ENCODE data around the gene RHEB. TPM values are rescaled to one million over a fixed set of nuclear protein-coding genes. Genes with fewer than 3 reads are reported as not detected.
A peak's percentile ranks its signal among the peaks of the same experiment; 100 is the strongest.

RHEB gene
- total and polyA plus RNA-seq, 2 donors (not counting 3 experiments of a cell fraction or from before 2014, with no cell fraction given): 59.4 to 108 TPM

GRCh38 chr7:151447901-151448260, 71.8 kb downstream of the RHEB start:
- ChIA-PET CTCF (interaction anchor here (0.7 to 5.3 kb wide), 33 partner anchors 9 to 311 kb away, joined by 3 to 96 read pairs (median 4); partner anchors contain the start of genes NUB1 and RHEB), POLR2A (interaction anchor here (1.4 kb wide), 1 partner anchor 13 kb away, joined by 6 read pairs; no protein-coding TSS in a partner anchor)
- Histone ChIP-seq H3K4me2 (ENCODE audit: insufficient read depth, low read length) (peak overlapping the region; percentile 43), H3K9me3 (replicated peaks; ENCODE audit: control insufficient read depth, insufficient read depth, low read length) (no peaks in the 10 kb centered on the region), H3K27me3 (ENCODE audit: control insufficient read depth in 2 of 2, insufficient read depth in 2 of 2, low read length in 2 of 2) (peaks cover under 1 to 7% of the 10 kb centered on the region in 2 experiments), H4K20me1 (replicated peaks; ENCODE audit: control insufficient read depth, extremely low read depth, insufficient read depth, low read length) (no peaks in the 10 kb centered on the region), H3K4me1 (ENCODE audit: control insufficient read depth, extremely low read depth, insufficient read depth, low read length) (no peaks in the 10 kb centered on the region), H3K79me2 (ENCODE audit: control insufficient read depth, insufficient read depth, low read length) (no peaks in the 10 kb centered on the region), H3K9me1 (replicated peaks; ENCODE audit: control insufficient read depth, extremely low read depth, insufficient read depth, low read length) (no peaks in the 10 kb centered on the region), H3K9ac (replicated peaks; ENCODE audit: extremely low read depth, insufficient read depth, low read length) (no peak overlapping the region), H3K4me3 (replicated peaks in 1 of 3; ENCODE audit: insufficient read depth in 1 of 3, low read depth in 1 of 3, low read length in 3 of 3) (peak overlapping the region in 2 of 3 experiments; percentile 18 to 53), H2AFZ (ENCODE audit: low read depth, low read length) (peak overlapping the region; percentile 57), H3K36me3 (ENCODE audit: control insufficient read depth in 2 of 2, extremely low read depth in 1 of 2, insufficient read depth in 2 of 2, low read length in 2 of 2) (no peaks in the 10 kb centered on the region), H3K27ac (ENCODE audit: insufficient read depth, low read depth, low read length) (no peak overlapping the region)
- TF ChIP-seq JUN (IDR thresholded peaks at IDR 0.05; ENCODE audit: borderline replicate concordance, insufficient read depth, insufficient read length, low read depth): no peak
- intact Hi-C loops (cut with micrococcal nuclease): loop anchor here (1.0 to 2.0 kb wide), 5 partner anchors 11 to 311 kb away; partner anchors contain the start of gene RHEB
- FAIRE-seq (no peak), DNase-seq (ENCODE audit: low read depth, low spot score) (no peak)
- BruUV-seq (replicated peaks): no TSS peak
- dilution Hi-C loops (cut with MboI; ENCODE audit: extremely low pct_ligation_motif_present, low sequenced_read_pairs): no loop called here

- BruUV-seq (replicated peaks): no TSS peak
- Histone ChIP-seq H3K9me3 (replicated peaks; ENCODE audit: control insufficient read depth, insufficient read depth, low read length) (no peaks in the 10 kb centered on the region), H3K4me1 (ENCODE audit: control insufficient read depth, extremely low read depth, insufficient read depth, low read length) (no peaks in the 10 kb centered on the region), H3K4me3 (replicated peaks in 1 of 3; ENCODE audit: insufficient read depth in 1 of 3, low read depth in 1 of 3, low read length in 3 of 3) (no peak overlapping the region), H2AFZ (ENCODE audit: low read depth, low read length) (no peak overlapping the region), H3K36me3 (ENCODE audit: control insufficient read depth in 2 of 2, extremely low read depth in 1 of 2, insufficient read depth in 2 of 2, low read length in 2 of 2) (no peaks in the 10 kb centered on the region), H3K9me1 (replicated peaks; ENCODE audit: control insufficient read depth, extremely low read depth, insufficient read depth, low read length) (no peaks in the 10 kb centered on the region), H4K20me1 (replicated peaks; ENCODE audit: control insufficient read depth, extremely low read depth, insufficient read depth, low read length) (no peaks in the 10 kb centered on the region), H3K9ac (replicated peaks; ENCODE audit: extremely low read depth, insufficient read depth, low read length) (no peak overlapping the region), H3K79me2 (ENCODE audit: control insufficient read depth, insufficient read depth, low read length) (no peaks in the 10 kb centered on the region), H3K4me2 (ENCODE audit: insufficient read depth, low read length) (no peak overlapping the region), H3K27me3 (ENCODE audit: control insufficient read depth in 2 of 2, insufficient read depth in 2 of 2, low read length in 2 of 2) (peaks cover 2 to 7% of the 10 kb centered on the region in 2 experiments), H3K27ac (ENCODE audit: insufficient read depth, low read depth, low read length) (no peak overlapping the region)
- no peak for TF ChIP-seq MAX (IDR thresholded peaks at IDR 0.05; ENCODE audit: insufficient read depth, insufficient read length)
- TF ChIP-seq, protein P1, sequence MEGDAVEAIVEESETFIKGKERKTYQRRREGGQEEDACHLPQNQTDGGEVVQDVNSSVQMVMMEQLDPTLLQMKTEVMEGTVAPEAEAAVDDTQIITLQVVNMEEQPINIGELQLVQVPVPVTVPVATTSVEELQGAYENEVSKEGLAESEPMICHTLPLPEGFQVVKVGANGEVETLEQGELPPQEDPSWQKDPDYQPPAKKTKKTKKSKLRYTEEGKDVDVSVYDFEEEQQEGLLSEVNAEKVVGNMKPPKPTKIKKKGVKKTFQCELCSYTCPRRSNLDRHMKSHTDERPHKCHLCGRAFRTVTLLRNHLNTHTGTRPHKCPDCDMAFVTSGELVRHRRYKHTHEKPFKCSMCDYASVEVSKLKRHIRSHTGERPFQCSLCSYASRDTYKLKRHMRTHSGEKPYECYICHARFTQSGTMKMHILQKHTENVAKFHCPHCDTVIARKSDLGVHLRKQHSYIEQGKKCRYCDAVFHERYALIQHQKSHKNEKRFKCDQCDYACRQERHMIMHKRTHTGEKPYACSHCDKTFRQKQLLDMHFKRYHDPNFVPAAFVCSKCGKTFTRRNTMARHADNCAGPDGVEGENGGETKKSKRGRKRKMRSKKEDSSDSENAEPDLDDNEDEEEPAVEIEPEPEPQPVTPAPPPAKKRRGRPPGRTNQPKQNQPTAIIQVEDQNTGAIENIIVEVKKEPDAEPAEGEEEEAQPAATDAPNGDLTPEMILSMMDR (IDR thresholded peaks at IDR 0.05; ENCODE audit: extremely low read depth in 1 of 2, insufficient read depth in 1 of 2, low read depth in 1 of 2, low read length in 2 of 2): no peak
- DNase-seq (ENCODE audit: low read depth, low spot score) (no peak), FAIRE-seq (no peak)
- ChIA-PET POLR2A (interaction anchor here (1.4 kb wide), 1 partner anchor 13 kb away, joined by 6 read pairs; no protein-coding TSS in a partner anchor), CTCF (interaction anchor here (0.5 to 3.6 kb wide), 11 partner anchors 10 to 312 kb away, joined by 3 to 96 read pairs (median 10); no protein-coding TSS in a partner anchor)
- intact Hi-C loops (cut with micrococcal nuclease): no loop called here
- dilution Hi-C loops (cut with MboI; ENCODE audit: extremely low pct_ligation_motif_present, low sequenced_read_pairs): no loop called here
These were observed 72.4 kb downstream of the RHEB start for GRCh38 chr7:151447312-151447711.

Data from endothelial cell of umbilical vein (primary cell).